ENCODE results near the gene AMBP. TPM values are rescaled to one million over a fixed set of nuclear protein-coding genes. Genes with fewer than 3 reads are reported as not detected.

The AMBP gene
- total and polyA plus RNA-seq, 2 of the 13 experiments (the other 11 are each of a cell fraction or from before 2014, with no cell fraction given): 1,510 to 2,580 TPM

- TF ChIP-seq CSRNP1 (CRISPR knock-in tag; IDR thresholded peaks at IDR 0.05) (no peak), ZFP41 (CRISPR knock-in tag; IDR thresholded peaks at IDR 0.05; ENCODE audit: borderline replicate concordance) (no peak), ZC3H4 (CRISPR knock-in tag; IDR thresholded peaks at IDR 0.05; ENCODE audit: borderline replicate concordance) (no peak), MEF2D (CRISPR knock-in tag; IDR thresholded peaks at IDR 0.05) (0 out of 2 replicates have a peak, but pooled peaks have one; percentile 8), ZNF343 (CRISPR knock-in tag; IDR thresholded peaks at IDR 0.05) (no peak), KLF16 (CRISPR knock-in tag; IDR thresholded peaks at IDR 0.05) (no peak), EHMT2 (IDR thresholded peaks at IDR 0.05; ENCODE audit: borderline replicate concordance, low read depth, low read length) (no peak), GZF1 (CRISPR knock-in tag; IDR thresholded peaks at IDR 0.05) (no peak), ZNF724P (CRISPR knock-in tag; IDR thresholded peaks at IDR 0.05; ENCODE audit: borderline replicate concordance) (no peak), ZNF570 (CRISPR knock-in tag; IDR thresholded peaks at IDR 0.05; ENCODE audit: borderline replicate concordance) (no peak), MXD1 (CRISPR knock-in tag; IDR thresholded peaks at IDR 0.05) (no peak), TIGD3 (CRISPR knock-in tag; IDR thresholded peaks at IDR 0.05; ENCODE audit: borderline replicate concordance) (no peak), GATA4 (IDR thresholded peaks at IDR 0.05; ENCODE audit: borderline replicate concordance, low read depth) (no peak), ZGPAT (CRISPR knock-in tag; IDR thresholded peaks at IDR 0.05) (no peak), ZFP90 (CRISPR knock-in tag; IDR thresholded peaks at IDR 0.05; ENCODE audit: borderline replicate concordance) (0 out of 2 replicates have a peak, but pooled peaks have one; percentile 1), ONECUT2 (CRISPR knock-in tag; IDR thresholded peaks at IDR 0.05) (no peak), AHR (CRISPR knock-in tag; IDR thresholded peaks at IDR 0.05) (no peak), ZNF629 (CRISPR knock-in tag; conservative IDR thresholded peaks at IDR 0.05) (no peak), RXRA (CRISPR knock-in tag; IDR thresholded peaks at IDR 0.05) (no peak), ZNF329 (CRISPR knock-in tag; IDR thresholded peaks at IDR 0.05; ENCODE audit: low read depth) (0 out of 2 replicates have a peak, but pooled peaks have one; percentile 30), SP2 (CRISPR knock-in tag; IDR thresholded peaks at IDR 0.05) (0 out of 2 replicates have a peak, but pooled peaks have one; percentile 2)
Observed at GRCh38 chr9:114077162-114077837, 800 bp downstream of the AMBP start (continued).
